Measurements from ENCODE around the gene TMEM200B.

Gene TMEM200B

DNA sequence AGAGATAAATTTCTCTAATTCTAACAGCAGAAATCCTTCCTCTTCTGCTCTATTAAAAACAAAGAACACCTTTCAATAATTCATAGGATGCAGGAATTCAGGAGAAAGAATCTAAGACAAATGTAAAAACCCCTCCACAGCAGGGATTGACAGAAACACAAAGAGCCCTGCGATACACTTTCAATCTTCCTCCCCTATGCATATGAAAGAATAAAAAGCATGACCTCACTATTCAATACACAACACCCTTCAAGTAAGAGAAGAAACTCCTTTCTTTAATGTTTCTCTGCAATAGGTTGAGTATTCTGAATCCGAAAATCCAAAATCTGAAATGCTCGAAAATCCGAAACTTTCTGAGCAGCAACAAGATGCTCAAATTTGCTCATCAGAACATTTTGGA, 40.9 kb upstream of the TMEM200B start:
- TF ChIP-seq, protein P1, sequence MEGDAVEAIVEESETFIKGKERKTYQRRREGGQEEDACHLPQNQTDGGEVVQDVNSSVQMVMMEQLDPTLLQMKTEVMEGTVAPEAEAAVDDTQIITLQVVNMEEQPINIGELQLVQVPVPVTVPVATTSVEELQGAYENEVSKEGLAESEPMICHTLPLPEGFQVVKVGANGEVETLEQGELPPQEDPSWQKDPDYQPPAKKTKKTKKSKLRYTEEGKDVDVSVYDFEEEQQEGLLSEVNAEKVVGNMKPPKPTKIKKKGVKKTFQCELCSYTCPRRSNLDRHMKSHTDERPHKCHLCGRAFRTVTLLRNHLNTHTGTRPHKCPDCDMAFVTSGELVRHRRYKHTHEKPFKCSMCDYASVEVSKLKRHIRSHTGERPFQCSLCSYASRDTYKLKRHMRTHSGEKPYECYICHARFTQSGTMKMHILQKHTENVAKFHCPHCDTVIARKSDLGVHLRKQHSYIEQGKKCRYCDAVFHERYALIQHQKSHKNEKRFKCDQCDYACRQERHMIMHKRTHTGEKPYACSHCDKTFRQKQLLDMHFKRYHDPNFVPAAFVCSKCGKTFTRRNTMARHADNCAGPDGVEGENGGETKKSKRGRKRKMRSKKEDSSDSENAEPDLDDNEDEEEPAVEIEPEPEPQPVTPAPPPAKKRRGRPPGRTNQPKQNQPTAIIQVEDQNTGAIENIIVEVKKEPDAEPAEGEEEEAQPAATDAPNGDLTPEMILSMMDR (IDR thresholded peaks at IDR 0.05), result no peak
- no peak for TF ChIP-seq ZFX (IDR thresholded peaks at IDR 0.05; ENCODE audit: borderline replicate concordance)
- H3K27ac ChIP-seq, result no peak overlapping the region

DNA sequence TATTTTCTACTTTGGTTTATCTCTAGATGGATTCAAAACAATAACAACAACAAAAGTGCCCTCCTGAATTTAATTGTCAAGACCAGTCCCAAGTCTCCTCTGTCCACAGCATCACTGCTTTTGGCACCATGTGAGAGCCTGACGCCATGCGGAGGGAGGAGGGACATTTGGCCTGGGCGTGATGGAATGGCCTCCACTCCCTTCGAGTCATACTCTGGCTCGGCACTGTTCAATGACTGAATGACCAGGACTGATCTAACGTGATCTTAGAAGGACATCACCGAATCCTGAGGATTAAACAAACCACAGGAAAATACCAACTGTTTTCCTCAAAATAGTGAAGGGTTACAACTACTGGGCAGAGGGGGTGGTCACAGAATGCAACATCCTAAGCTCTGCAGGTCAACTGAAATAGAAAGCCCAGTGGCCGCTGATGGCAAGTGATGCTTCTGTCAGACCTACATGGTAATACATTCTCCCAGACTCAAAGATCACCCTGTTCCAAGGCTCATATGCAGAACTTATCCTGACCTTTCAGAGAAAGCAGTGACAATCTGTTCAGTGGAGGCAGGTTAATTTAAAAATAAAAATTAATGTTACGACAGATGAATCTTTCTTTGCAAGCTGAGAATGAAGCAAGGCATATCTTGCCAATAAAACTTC, 38.9 kb upstream of the TMEM200B start:
- H3K27ac ChIP-seq, result no peak overlapping the region
- no peak for TF ChIP-seq ZFX (IDR thresholded peaks at IDR 0.05; ENCODE audit: borderline replicate concordance)
- TF ChIP-seq, protein P1 (IDR thresholded peaks at IDR 0.05), result no peak

- no peak overlapping the region for H3K27ac ChIP-seq
- no peak for TF ChIP-seq ZFX (IDR thresholded peaks at IDR 0.05; ENCODE audit: borderline replicate concordance)
- TF ChIP-seq, protein P1 (IDR thresholded peaks at IDR 0.05), result no peak
Measured at GRCh38 chr1:29162025-29162424, 38.3 kb upstream of the TMEM200B start.

DNA sequence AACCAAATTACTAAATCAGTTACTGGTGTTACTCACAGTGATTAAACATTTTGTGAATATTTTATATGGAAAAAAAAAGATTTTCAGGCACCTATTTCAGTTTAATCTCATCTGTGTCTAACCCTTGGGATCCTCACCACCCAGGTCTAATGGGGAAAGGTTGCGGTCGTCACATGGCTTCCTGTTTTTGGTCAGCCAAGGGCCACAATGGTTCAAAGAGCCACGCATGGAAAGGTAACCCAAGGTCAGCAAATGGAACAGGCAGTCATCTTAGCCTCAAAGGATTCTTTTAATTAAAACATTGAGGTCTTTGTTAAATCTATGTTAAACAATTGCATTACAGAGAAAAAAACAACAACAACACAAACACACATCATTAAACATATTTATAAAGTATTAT, 36.1 kb upstream of the TMEM200B start:
- H3K27ac ChIP-seq, result no peak overlapping the region
- TF ChIP-seq ZFX (IDR thresholded peaks at IDR 0.05; ENCODE audit: borderline replicate concordance), result no peak
- TF ChIP-seq, protein P1 (IDR thresholded peaks at IDR 0.05), result no peak

GRCh38 chr1:29157269-29157601, 33.5 kb upstream of the TMEM200B start:
- TF ChIP-seq, protein P1 (IDR thresholded peaks at IDR 0.05), result no peak
- no peak for TF ChIP-seq ZFX (IDR thresholded peaks at IDR 0.05; ENCODE audit: borderline replicate concordance)
- H3K27ac ChIP-seq, result no peak overlapping the region; the same call in 1 of the 2 replicates

DNA sequence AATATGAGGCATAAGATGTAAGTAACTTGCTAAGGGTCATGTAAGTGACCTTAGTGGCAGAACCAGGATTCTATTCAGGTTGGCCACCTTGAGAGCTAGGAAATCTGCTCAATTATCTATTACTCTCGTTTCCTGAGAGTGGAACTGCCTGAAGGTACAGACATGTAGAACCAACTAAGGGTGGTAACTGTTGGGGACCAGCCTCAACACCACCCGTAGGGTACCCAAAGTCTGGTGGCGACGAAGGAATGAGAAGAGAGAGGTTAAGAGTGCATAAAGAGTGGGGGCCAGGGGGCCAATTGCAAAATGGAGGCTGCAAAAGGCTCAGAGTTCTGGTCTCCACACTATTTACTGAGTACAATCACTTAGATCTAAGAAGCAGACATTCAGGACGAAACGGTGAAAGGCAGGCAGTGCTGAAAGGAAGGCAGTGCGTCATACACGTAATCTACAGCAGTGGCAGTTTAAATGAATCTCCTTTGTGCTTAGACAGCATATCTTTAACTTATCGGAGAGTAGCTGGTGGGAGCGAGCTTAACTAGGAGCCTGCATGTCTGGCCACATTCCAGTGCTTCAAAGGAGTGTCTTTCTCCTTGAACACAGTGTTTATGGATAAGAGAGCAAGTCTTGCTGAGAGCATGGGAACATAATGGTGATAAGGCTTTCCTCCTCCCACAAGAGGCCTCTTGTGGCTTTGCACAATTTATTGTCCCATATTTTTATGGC, 33.0 kb upstream of the TMEM200B start:
- H3K27ac ChIP-seq, result no peak overlapping the region; the same call in 1 of the 2 replicates
- TF ChIP-seq, protein P1 (IDR thresholded peaks at IDR 0.05), result no peak
- TF ChIP-seq ZFX (IDR thresholded peaks at IDR 0.05; ENCODE audit: borderline replicate concordance), result no peak

Measured in 22Rv1 (cell line).